ENCODE measurements around the gene NXPH3. TPM values are rescaled to one million over a fixed set of nuclear protein-coding genes. Genes with fewer than 3 reads are reported as not detected.
A peak's percentile ranks its signal among the peaks of the same experiment; 100 is the strongest.

Gene NXPH3
- total RNA-seq, 2 experiments from 2014 or later = not detected

- DNase-seq = no peak
- CTCF ChIA-PET = interaction anchor here (1.3 to 5.0 kb wide), 5 partner anchors 17 to 130 kb away, joined by 3 to 116 read pairs (median 8); no protein-coding TSS in a partner anchor
- no peak overlapping the region for H3K27ac Mint-ChIP-seq
- H3K9me3 Mint-ChIP-seq = no peaks in the 10 kb centered on the region
- POLR2A ChIA-PET = no interaction called here
- no peak overlapping the region for H3K4me3 Mint-ChIP-seq
- H3K27me3 Mint-ChIP-seq = peaks cover 57% of the 10 kb centered on the region
- H3K4me1 Mint-ChIP-seq = peaks cover 22% of the 10 kb centered on the region
- no peaks in the 10 kb centered on the region for H3K36me3 Mint-ChIP-seq (ENCODE audit: low read depth)
These were observed 2.0 kb upstream of the NXPH3 start for GRCh38 chr17:49573510-49574322.

DNA sequence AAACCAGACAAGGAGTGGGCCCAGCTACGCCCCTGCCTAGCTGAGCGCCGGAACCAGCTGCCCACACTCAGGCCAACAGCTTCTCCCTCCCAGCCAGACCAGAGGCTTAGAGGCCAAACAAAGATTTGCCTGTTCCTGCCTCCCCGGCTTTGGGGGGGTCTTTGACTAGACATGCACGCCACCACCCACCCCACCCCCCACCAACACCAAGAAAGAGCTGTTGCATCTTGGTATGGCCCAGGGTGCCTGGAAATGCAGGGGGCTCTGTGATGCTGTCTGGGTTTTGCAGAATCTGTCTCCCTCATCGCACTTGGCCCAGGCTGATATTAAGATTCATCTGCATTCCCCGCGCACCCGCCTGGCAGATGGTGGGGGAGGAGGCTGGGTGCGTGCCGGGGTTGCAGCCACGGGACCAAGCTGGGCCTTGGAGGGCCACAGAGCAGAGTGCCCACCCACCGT is 1.3 kb upstream of the NXPH3 start:
- Mint-ChIP-seq H3K9me3 (no peaks in the 10 kb centered on the region), H3K27me3 (peaks cover 62% of the 10 kb centered on the region)
- POLR2A ChIA-PET = no interaction called here

DNA sequence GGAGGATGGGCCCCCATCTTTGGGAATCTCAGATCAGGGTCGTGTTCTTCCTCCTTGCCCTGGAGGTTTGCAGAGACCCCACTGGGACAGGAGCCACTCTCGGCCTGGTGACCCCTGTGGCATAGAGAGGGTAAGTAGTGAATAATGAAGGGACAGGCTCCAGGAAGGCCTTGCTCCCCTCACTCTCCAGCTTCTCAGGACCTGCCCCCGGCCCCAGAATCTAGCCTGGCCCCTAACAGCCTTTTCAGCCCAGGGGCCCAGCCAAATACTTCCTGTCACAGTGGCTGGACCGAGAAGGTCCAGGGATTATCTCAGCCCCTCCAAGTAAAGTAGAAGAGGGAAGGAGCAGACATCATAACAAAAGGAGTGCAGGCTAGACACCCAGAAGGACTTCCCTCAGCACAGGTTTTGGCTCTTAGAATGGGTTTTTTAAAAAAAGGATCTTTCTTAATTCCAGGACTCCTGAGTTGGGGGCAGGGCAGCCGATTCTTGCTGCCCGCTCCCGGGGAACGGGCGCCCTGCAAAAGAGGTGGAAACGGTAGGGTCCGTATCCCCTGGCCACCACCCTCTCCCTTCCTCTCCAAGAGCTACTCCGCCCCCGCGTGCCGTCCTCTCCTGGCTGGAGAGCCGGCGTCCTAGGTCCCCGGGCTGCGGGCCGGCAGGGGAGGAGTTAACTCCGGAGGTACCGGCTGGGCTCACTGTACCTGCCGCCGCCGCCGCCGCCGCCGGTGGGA is 559 bp upstream of the NXPH3 start:
- POLR2A ChIA-PET = interaction anchor here (0.6 kb wide), 1 partner anchor 18 kb away, joined by 3 read pairs; no protein-coding TSS in a partner anchor
- H3K4me3 Mint-ChIP-seq = peak overlapping the region; percentile 48
- H3K27ac Mint-ChIP-seq = no peak overlapping the region
- peaks cover 62% of the 10 kb centered on the region for H3K27me3 Mint-ChIP-seq
- no peak for DNase-seq
- H3K4me1 Mint-ChIP-seq = peaks cover 20% of the 10 kb centered on the region
- no peaks in the 10 kb centered on the region for H3K9me3 Mint-ChIP-seq
- H3K36me3 Mint-ChIP-seq (ENCODE audit: low read depth) = no peaks in the 10 kb centered on the region
- CTCF ChIA-PET = interaction anchor here (0.6 to 2.9 kb wide), 16 partner anchors 8 to 230 kb away, joined by 3 to 21 read pairs (median 5); partner anchors contain the start of gene SLC35B1

More for the DNA sequence above, 1.3 kb upstream of the NXPH3 start:
- DNase-seq = no peak
- Mint-ChIP-seq H3K4me1 (peaks cover 22% of the 10 kb centered on the region), H3K27ac (no peak overlapping the region), H3K4me3 (no peak overlapping the region), H3K36me3 (ENCODE audit: low read depth) (no peaks in the 10 kb centered on the region)
- CTCF ChIA-PET = interaction anchor here (0.6 to 2.9 kb wide), 7 partner anchors 17 to 130 kb away, joined by 3 to 21 read pairs (median 5); no protein-coding TSS in a partner anchor

- DNase-seq = no peak
- Mint-ChIP-seq H3K27me3 (peaks cover 55% of the 10 kb centered on the region), H3K9me3 (no peaks in the 10 kb centered on the region), H3K27ac (no peak overlapping the region), H3K4me1 (peaks cover 12% of the 10 kb centered on the region), H3K4me3 (peak overlapping the region; percentile 57), H3K36me3 (ENCODE audit: low read depth) (no peaks in the 10 kb centered on the region)
- CTCF ChIA-PET = interaction anchor here (0.7 to 2.9 kb wide), 19 partner anchors 9 to 304 kb away, joined by 3 to 21 read pairs (median 4); partner anchors contain the start of gene SLC35B1
- POLR2A ChIA-PET = interaction anchor here (0.6 kb wide), 1 partner anchor 19 kb away, joined by 3 read pairs; no protein-coding TSS in a partner anchor
These were observed 631 bp downstream of the NXPH3 start for GRCh38 chr17:49576088-49576916.

- ChIA-PET POLR2A (no interaction called here), CTCF (interaction anchor here (0.9 to 2.3 kb wide), 5 partner anchors 9 to 303 kb away, joined by 3 to 14 read pairs (median 4); partner anchors contain the start of gene SLC35B1)
- H3K27ac Mint-ChIP-seq = no peak overlapping the region
- H3K9me3 Mint-ChIP-seq = no peaks in the 10 kb centered on the region
- DNase-seq = no peak
- H3K4me3 Mint-ChIP-seq = peak overlapping the region; percentile 45
- peaks cover 48% of the 10 kb centered on the region for H3K27me3 Mint-ChIP-seq
- H3K4me1 Mint-ChIP-seq = peaks cover 8% of the 10 kb centered on the region
- no peaks in the 10 kb centered on the region for H3K36me3 Mint-ChIP-seq (ENCODE audit: low read depth)
These were observed 1.4 kb downstream of the NXPH3 start for GRCh38 chr17:49576917-49577649.

DNA sequence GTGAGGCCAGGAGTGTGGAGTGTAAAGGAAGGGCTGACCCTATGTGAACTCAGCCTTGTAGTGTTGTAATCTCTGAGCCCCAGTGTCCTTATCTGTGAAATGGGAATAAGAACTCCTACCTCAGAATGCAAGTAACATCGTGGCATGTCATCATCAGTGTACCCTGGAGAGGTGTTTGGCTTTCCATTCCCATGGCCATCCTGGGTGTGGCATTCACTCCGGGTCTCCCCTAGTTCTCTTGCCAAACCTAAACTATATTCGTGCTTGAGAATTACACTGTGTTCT is 1.9 kb downstream of the NXPH3 start:
- Mint-ChIP-seq H3K4me3 (no peak overlapping the region), H3K4me1 (peaks cover 8% of the 10 kb centered on the region), H3K9me3 (no peaks in the 10 kb centered on the region), H3K36me3 (ENCODE audit: low read depth) (no peaks in the 10 kb centered on the region), H3K27ac (no peak overlapping the region), H3K27me3 (peaks cover 45% of the 10 kb centered on the region)
- no peak for DNase-seq
- POLR2A ChIA-PET = no interaction called here
- CTCF ChIA-PET = no interaction called here

DNA sequence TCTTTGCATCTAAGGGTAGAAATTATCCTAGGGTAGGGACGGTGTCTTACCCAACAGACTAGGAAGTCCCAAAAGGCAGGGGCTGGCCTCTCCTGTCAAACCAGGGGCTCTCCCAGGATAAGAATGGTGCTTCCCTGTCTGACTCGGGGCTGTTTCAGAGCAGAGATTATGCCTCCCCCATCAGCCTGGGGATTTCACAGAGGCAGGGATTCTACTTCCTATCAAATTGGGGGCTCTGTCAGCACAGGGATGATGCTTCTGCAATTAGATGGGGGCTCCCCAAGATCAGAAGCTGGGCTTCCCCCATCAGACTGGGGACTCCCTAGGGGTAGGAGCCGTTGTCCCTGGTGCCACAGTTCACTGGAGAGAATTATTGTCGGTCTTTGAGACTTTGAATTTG is 2.3 kb downstream of the NXPH3 start:
- ChIA-PET POLR2A (no interaction called here), CTCF (no interaction called here)
- no peaks in the 10 kb centered on the region for H3K36me3 Mint-ChIP-seq (ENCODE audit: low read depth)
- no peak overlapping the region for H3K4me3 Mint-ChIP-seq
- H3K9me3 Mint-ChIP-seq = no peaks in the 10 kb centered on the region
- DNase-seq = no peak
- H3K4me1 Mint-ChIP-seq = peaks cover 8% of the 10 kb centered on the region
- peaks cover 44% of the 10 kb centered on the region for H3K27me3 Mint-ChIP-seq
- H3K27ac Mint-ChIP-seq = no peak overlapping the region

GRCh38 chr17:49578414-49578813 is 2.7 kb downstream of the NXPH3 start:
- POLR2A ChIA-PET = no interaction called here
- DNase-seq = no peak
- no peaks in the 10 kb centered on the region for H3K36me3 Mint-ChIP-seq (ENCODE audit: low read depth)
- CTCF ChIA-PET = no interaction called here
- no peak overlapping the region for H3K4me3 Mint-ChIP-seq
- no peaks in the 10 kb centered on the region for H3K9me3 Mint-ChIP-seq
- peaks cover 8% of the 10 kb centered on the region for H3K4me1 Mint-ChIP-seq
- H3K27me3 Mint-ChIP-seq = peaks cover 39% of the 10 kb centered on the region
- H3K27ac Mint-ChIP-seq = no peak overlapping the region

GRCh38 chr17:49578952-49579500 is 3.4 kb downstream of the NXPH3 start:
- no peak overlapping the region for H3K4me3 Mint-ChIP-seq

GRCh38 chr17:49579522-49579921 is 3.9 kb downstream of the NXPH3 start:
- Mint-ChIP-seq H3K27me3 (peaks cover 29% of the 10 kb centered on the region), H3K4me3 (no peak overlapping the region), H3K4me1 (peaks cover 8% of the 10 kb centered on the region), H3K9me3 (no peaks in the 10 kb centered on the region), H3K36me3 (ENCODE audit: low read depth) (no peaks in the 10 kb centered on the region), H3K27ac (no peak overlapping the region)
- no peak for DNase-seq
- CTCF ChIA-PET = interaction anchor here (2.5 kb wide), 1 partner anchor 10 kb away, joined by 6 read pairs; no protein-coding TSS in a partner anchor
- POLR2A ChIA-PET = no interaction called here

More at GRCh38 chr17:49578952-49579500, 3.4 kb downstream of the NXPH3 start:
- Mint-ChIP-seq H3K27ac (no peak overlapping the region), H3K9me3 (no peaks in the 10 kb centered on the region), H3K36me3 (ENCODE audit: low read depth) (no peaks in the 10 kb centered on the region), H3K27me3 (peaks cover 33% of the 10 kb centered on the region), H3K4me1 (peaks cover 8% of the 10 kb centered on the region)
- ChIA-PET POLR2A (no interaction called here), CTCF (interaction anchor here (2.5 kb wide), 1 partner anchor 9 kb away, joined by 6 read pairs; no protein-coding TSS in a partner anchor)
- no peak for DNase-seq

GRCh38 chr17:49580055-49580721 is 4.5 kb downstream of the NXPH3 start:
- Mint-ChIP-seq H3K27me3 (peaks cover 25% of the 10 kb centered on the region), H3K4me1 (peaks cover 8% of the 10 kb centered on the region), H3K36me3 (ENCODE audit: low read depth) (no peaks in the 10 kb centered on the region), H3K27ac (no peak overlapping the region), H3K9me3 (no peaks in the 10 kb centered on the region), H3K4me3 (no peak overlapping the region)
- no peak for DNase-seq
- POLR2A ChIA-PET = no interaction called here
- CTCF ChIA-PET = interaction anchor here (2.5 kb wide), 1 partner anchor 10 kb away, joined by 6 read pairs; no protein-coding TSS in a partner anchor

Measured in activated CD4-positive, alpha-beta T cell treated with anti-CD3 and anti-CD28 coated beads, Interleukin-2, amount 10 ng/mL, durations not matched to agents 7 days and 5 days (primary cell).